Measurements from ENCODE around the gene SLC10A6. TPM values are rescaled to one million over a fixed set of nuclear protein-coding genes. Genes with fewer than 3 reads are reported as not detected.

SLC10A6 gene
- total RNA-seq, 1 experiment from 2014 or later: not detected

GRCh38 chr4:86837691-86838503 lies 11.3 kb downstream of the SLC10A6 start:
- no peak overlapping the region for H3K14ac ChIP-seq (ENCODE audit: insufficient read depth, low read length)
- no peaks in the 10 kb centered on the region for H3K79me2 ChIP-seq (ENCODE audit: insufficient read depth, low read length)
- H3K27ac Mint-ChIP-seq: no peak overlapping the region
- TF ChIP-seq CTCF (conservative IDR thresholded peaks at IDR 0.05): no peak
- H2AFZ ChIP-seq (ENCODE audit: low read length): no peak overlapping the region
- no peak overlapping the region for H3K9ac ChIP-seq (ENCODE audit: extremely low read depth, insufficient read length, low read length)
- no peaks in the 10 kb centered on the region; the same call in none of the 2 replicates for H3K27me3 Mint-ChIP-seq (ENCODE audit: low read depth)
- no peak overlapping the region for H3K4me2 ChIP-seq (ENCODE audit: insufficient read depth, insufficient read length, low read length)
- H3K9me3 Mint-ChIP-seq: no peaks in the 10 kb centered on the region
- H3K18ac ChIP-seq (ENCODE audit: insufficient read length, low read depth, low read length): no peak overlapping the region
- no peaks in the 10 kb centered on the region; a peak in 1 of 7 replicates for H3K36me3 Mint-ChIP-seq (ENCODE audit: insufficient read depth in 1 of 3, low read depth in 3 of 3)
- no peaks in the 10 kb centered on the region for H4K20me1 ChIP-seq (ENCODE audit: control insufficient read depth, insufficient read depth, insufficient read length)
- H4K5ac ChIP-seq (ENCODE audit: insufficient read length, low read depth, low read length): no peak overlapping the region
- H3K23ac ChIP-seq (ENCODE audit: insufficient read length, low read depth, low read length): no peak overlapping the region
- no peak overlapping the region for H4K91ac ChIP-seq (ENCODE audit: insufficient read length, low read depth, low read length)
- no peaks in the 10 kb centered on the region for H3K4me1 Mint-ChIP-seq
- H4K8ac ChIP-seq (replicated peaks; ENCODE audit: insufficient read length, low read depth, low read length): no peak overlapping the region
- H3K4ac ChIP-seq (ENCODE audit: low read depth, low read length): no peak overlapping the region
- H2BK12ac ChIP-seq (ENCODE audit: insufficient read length, low read depth, low read length): no peak overlapping the region
- H3K27ac ChIP-seq (ENCODE audit: insufficient read length, low read depth, low read length): no peak overlapping the region
- H2AK5ac ChIP-seq (ENCODE audit: insufficient read length, low read length): no peak overlapping the region
- H3K4me3 Mint-ChIP-seq: no peak overlapping the region
- no peaks in the 10 kb centered on the region for H3K4me1 ChIP-seq (ENCODE audit: insufficient read depth, low read length)
- no peaks in the 10 kb centered on the region for H3K23me2 ChIP-seq (ENCODE audit: insufficient read length, low read depth, low read length, poor library complexity, severe bottlenecking)
- no peak overlapping the region for H2BK5ac ChIP-seq (ENCODE audit: insufficient read length, low read length)
- no peaks in the 10 kb centered on the region for H3K9me3 ChIP-seq (ENCODE audit: control insufficient read depth, low read depth, low read length)
- H3K56ac ChIP-seq (ENCODE audit: insufficient read length, low read depth, low read length): no peak overlapping the region
- no peaks in the 10 kb centered on the region for H3K79me1 ChIP-seq (ENCODE audit: insufficient read depth, low read depth, low read length, poor library complexity, severe bottlenecking)
- no peaks in the 10 kb centered on the region for H3K27me3 ChIP-seq (ENCODE audit: insufficient read depth, low read length)
- H2BK120ac ChIP-seq (ENCODE audit: low read depth, low read length, poor library complexity, severe bottlenecking): no peak overlapping the region
- DNase-seq: no peak
- H2BK20ac ChIP-seq (ENCODE audit: low read depth, low read length, poor library complexity, severe bottlenecking): no peak overlapping the region
- no peak overlapping the region for H2BK15ac ChIP-seq (ENCODE audit: low read depth, low read length)
- WGBS (ENCODE audit: extremely low coverage, insufficient read length, low lambda C conversion rate): no CpG with 5 or more reads among the region's 5 CpGs
- H3T11ph ChIP-seq (ENCODE audit: low read length): no peak overlapping the region

Data from H9 (cell line).